Islet precursor cell (in vitro differentiated cells): ENCODE results near the gene RBM43.
"Not testable (repeated sequence)": the region's sequence is repeated elsewhere in the genome, so short reads cannot be mapped to it uniquely, and the experiment has no call there.

Experiments
- DNase-seq: peaks from one replicate; pipeline ENCODE4 v3.0.0-alpha.2; 2018

Gene RBM43

GRCh38 chr2:151267537-151267936, 5.9 kb upstream of the RBM43 start:
- no peak for DNase-seq

DNA sequence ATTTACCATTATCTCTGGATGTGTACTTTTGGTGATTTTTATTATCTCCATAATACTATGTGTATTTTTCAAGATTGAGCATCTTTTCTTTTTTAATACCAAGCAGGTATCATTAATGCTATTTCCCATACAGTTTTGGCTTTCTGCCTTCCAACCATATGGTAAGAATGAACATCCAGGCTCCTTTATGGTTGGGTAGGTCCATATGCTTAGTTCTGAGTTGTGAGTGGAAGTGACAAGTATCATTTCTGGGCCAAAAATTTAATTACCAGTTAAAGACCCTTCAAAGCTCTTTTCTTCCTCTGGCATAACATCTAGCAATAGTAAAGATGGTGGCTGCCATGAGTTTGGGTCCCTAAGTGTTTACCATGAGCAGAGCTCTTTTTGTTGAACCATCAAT, 4.3 kb upstream of the RBM43 start:
- no peak for DNase-seq

- DNase-seq, result no peak
Observed at GRCh38 chr2:151264157-151264825, 2.6 kb upstream of the RBM43 start.

- no peak for DNase-seq
Observed at GRCh38 chr2:151262629-151263028, 966 bp upstream of the RBM43 start.

DNA sequence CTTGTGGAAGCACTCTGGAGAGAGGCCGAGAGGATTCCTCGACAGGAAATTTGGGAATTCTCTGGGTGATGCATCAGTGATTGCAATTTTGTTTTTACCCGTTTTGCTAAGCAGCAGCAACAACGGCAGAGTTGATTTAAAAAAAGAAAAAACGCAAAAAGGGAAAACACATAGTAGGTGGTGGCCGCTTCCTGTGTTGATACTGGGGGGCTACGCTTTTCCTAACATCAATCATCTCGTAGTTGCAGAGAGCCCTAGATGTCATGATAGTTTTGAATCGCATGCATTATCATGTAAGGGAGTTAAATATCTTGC, 271 bp upstream of the RBM43 start:
- DNase-seq, result no peak

DNA sequence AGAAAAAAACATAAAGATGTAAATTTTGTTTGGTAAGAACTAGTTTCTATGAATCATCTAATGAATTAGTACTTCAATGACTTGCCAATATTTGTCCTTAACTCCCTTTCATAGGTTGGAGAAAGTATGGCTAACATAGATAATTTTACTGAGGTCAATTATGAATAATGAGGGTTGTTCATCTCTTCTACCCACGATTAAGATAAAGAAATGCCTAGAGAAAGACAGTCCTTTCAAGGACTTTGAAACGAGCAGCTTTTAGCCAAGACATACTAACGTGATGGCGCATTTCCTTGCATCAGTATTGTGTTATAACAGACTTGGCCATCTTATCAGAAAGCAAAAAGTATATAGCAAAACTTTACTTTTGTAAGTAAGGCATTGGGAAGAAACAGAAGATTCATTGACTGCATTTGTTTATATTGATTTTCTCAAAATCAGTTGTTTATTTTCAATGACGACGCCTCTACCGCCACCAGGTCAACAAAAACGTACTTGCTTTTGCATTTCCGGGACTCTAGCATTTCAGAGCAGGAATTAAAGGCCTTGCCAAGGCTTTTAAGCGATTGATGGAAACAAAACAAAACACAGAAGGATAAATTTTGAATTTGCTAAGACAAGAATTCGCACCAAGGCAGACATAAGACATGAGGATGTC, 961 bp downstream of the RBM43 start:
- DNase-seq, result no peak

DNA sequence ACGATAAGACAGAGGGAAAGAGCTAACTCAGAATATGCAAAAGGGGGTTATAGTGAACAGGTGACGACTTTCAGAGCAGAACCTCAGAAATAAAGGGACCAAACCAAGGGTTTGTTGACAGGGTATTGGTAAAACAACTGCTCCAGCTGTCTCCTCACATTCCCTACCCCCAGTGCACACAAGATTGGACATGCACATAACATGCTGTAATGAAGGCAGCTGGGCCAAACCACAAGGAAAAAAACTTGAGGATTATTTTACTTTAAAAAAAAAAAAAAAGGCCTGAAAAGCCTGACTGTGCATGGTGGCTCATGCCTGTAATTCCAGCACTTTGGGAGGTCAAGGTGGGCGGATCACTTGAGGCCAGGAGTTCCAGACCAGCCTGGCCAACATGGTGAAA, 3.5 kb downstream of the RBM43 start:
- DNase-seq, result no peak

GRCh38 chr2:151252646-151253045, 9.0 kb downstream of the RBM43 start:
- no peak for DNase-seq

DNA sequence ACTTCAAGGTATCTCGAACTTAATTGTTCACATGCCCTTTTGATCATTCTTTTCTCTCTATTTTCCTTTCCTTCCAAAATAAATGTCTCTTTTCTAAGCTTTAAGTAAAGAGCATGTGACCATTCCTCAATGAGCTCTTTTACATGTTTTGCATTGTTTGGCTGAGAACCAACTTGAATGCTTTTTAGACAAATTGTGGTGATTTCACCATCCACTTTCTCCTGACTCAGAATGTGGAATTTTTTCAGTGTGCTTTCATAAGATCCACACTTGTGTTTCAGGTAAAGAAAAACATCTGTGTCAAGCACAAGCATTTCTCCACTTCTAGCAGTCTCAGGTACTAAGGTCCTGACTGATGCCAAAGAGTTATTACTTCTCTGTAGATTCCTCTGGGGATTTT, 10.7 kb downstream of the RBM43 start:
- no peak for DNase-seq

DNA sequence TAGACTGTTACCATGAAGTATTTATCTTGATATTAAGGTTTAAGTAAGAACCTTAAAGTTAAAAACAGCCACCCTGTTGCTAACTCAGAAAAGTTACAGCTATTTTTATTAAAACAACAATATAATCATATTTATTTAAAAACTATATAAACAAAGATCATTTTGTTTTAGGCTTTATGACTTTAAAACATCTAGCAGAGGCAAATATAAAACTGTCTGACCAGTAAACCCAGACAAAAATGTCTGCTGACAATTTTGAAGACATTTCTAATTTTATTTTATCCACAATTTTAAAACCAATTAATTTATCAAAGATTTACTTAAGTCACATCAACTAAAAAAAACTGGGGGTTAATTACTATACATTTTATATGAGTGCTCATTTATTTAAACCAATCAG, 14.2 kb downstream of the RBM43 start:
- no peak for DNase-seq

GRCh38 chr2:151246152-151246551, 15.5 kb downstream of the RBM43 start:
- no peak for DNase-seq

DNA sequence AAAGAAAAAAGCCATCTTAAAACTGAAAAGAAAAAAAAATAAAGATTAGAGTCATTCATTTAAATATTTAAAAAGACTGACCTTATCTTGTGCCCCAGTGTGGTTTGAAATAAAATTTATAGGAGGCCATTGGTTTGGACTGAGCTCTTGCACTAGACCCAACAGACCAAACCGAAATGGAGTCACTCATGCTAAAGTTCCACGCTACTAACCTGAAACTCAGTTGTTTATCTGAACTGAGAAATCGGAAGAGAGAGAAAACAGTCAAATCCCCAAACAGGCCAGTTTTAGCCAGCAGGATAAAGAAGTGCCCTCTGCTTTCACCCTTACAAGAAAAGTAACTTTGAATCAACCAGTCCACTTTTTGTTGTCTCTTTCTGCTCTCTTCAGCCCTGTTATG, 18.2 kb downstream of the RBM43 start:
- DNase-seq, result no peak

DNA sequence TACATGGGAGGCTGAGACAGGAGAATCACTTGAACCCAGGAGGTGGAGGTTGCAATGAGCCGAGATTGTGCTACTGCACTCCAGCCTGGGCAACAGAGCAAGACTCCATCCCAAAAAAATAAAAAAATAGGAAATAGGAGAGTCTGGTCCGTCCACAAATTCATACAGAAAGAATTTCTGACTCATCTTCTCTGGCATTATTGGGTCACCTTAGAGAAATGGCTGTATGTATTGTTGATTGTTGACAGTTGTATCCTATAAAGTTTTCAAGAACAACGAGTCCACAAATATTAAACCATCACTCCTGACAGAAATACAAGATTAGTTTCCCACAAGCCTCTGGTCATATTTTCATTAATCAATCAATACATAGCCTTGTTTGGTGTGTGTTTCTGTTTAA, 20.4 kb downstream of the RBM43 start:
- no peak for DNase-seq

DNA sequence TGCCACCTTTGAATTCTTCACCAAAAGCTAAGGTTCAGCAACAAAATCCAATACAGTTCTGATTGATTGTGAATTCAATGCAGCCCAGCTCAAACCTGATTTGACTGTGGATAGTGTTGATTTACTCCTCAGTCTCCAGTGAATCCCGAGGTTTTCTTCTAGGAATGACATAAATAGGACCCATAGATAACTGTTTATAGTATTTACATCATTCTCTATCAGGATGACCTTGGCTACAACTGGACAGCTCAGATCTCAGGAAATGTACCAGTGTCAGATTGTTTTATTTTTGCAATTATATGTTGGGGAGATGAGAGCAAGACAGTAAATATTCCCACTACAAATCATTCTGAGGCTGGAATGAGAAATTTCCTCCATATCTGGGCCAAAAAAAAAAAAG, 21.2 kb downstream of the RBM43 start:
- no peak for DNase-seq

DNA sequence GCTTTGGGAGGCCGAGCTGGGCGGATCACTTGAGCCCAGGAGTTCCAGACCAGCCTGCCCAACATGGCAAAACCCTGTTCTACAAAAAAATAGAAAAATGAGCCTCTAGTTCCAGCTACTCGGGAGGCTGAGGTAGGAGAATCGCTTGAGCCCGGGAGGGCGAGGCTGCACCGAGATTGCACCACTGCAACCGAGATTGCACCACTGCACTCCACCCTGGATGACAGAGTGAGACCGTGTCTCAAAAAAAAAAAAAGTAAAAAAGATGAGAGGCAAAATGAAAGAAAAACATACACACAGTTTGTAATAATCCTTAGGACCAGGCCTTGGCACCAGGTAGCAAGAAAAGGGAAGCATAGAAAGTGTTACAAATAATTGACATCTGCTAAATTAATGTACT, 22.0 kb downstream of the RBM43 start:
- no peak for DNase-seq

DNA sequence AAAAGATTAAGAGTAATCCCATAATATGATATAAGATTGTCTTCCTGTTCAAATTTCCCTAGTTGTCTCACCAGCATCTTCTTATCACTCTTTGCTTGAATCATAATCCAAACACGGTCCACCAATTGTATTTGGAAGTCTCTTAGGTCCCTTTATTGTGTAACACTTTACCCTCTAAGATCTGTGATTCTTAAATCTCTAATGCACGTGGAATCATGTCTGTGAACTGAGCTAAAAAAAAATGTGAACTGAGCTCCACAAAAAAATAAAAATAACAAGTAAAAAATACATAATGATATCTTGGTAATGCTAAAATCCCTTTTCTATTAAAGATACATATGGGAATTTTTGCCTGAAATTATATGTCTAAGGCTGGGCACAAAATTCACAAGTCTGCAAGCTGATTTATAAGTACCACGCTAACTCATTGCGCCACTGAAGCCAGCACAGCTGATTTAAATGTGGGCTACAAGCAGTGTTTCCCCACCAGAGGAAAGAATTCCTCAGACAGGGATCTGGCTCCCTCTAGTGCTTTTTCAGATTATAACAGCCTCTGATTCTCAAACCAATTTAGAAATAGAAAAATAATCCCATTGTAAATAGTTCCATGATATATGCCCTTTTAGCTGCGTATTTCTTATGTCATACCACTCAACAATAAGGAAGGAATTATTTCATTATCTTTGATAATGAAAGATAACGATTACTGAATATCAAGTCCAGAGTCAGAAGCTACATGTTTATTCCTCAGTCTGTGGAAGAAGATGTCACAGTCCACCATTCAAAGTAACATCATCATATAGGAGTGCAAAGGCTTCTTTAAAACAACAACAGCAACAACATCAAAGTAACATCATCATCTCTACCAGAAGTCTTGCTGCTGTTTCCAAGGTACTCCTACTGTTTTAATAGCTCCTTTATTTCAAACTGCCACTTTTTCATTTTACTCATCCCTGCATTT, 22.9 kb downstream of the RBM43 start:
- peak; percentile 61 for DNase-seq

DNA sequence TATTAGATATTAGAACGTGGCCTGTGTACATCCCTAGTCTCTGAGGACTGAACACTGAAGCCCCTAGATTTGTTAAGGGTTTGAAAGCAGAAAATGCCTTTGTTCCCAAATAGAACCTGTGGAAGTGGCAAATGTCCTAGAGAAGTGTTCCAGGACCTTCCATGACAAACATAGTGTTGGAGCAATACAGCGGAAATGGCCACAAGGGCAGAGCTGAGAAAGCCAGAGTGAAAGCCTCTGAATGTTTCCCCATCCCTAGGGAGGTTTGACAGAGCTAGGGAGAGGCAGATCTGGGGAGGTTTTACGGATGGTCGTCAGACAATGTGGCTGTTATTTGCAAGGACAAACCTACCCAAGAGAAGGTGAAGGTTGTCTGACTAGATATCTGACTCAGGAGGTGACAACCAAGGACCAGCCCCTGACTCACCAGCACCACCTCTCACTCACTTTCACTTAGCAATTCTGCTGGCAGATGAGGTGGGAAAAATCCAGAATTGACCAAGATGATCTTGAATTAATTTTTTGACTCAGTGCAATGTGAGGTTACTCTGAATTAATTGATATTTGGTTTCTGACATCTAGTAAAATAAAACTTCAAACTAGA, 24.1 kb downstream of the RBM43 start:
- DNase-seq, result peak; percentile 62

DNA sequence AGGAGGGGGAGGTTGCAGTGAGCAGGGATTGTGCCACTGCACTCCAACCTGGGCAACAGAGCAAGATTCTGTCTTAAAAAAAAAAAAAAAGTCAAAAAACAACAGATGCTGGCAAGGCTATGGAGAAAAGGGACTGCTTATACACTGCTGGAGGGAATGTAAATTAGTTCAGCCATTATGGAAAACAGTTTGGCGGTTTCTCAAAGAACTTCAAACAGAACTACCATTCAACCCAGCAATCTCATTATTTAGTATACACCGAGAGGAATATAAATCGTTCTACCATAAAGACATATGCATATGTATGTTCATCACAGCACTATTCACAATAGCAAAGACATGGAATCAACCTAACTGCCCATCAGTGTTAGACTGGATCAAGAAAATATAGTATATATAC, 27.9 kb downstream of the RBM43 start:
- not testable (repeated sequence) for DNase-seq

DNA sequence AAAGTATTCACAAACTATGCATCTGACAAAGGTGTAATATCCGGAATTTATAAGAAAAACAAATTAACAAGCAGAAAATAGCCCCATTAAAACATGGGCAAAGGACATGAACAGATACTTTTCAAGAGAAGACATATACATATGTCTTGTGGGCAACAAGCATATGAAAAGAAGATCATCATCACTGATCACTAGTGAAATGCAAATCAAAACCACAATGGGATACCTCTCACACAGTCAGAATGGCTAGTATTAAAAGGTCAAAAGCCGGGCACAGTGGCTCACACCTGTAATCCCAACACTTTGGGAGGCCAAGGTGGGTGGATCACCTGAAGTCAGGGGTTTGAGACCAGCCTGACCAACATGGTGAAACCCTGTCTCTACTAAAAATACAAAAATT, 28.4 kb downstream of the RBM43 start:
- DNase-seq, result not testable (repeated sequence)

DNA sequence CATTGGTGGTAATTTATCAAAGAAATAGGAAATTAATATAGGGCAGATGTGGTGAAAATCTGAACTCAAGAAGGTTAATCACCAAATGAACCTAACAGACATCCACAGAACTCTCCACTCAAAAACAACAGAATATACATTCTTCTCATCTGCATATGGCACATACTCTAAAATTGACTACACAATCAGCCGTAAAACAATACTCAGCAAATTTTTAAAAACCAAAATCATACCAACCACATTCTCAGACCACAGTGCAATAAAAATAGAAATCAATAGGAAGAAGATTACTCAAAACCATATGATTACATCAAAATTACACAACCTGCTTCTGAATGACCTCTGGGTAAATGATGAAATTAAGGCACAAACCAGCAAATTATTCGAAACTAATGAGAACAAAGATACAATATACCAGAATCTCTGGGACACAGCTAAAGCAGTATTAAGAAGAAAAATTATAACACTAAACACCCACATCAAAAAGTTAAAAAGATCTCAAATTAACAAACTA, 31.0 kb downstream of the RBM43 start:
- no peak for DNase-seq

DNA sequence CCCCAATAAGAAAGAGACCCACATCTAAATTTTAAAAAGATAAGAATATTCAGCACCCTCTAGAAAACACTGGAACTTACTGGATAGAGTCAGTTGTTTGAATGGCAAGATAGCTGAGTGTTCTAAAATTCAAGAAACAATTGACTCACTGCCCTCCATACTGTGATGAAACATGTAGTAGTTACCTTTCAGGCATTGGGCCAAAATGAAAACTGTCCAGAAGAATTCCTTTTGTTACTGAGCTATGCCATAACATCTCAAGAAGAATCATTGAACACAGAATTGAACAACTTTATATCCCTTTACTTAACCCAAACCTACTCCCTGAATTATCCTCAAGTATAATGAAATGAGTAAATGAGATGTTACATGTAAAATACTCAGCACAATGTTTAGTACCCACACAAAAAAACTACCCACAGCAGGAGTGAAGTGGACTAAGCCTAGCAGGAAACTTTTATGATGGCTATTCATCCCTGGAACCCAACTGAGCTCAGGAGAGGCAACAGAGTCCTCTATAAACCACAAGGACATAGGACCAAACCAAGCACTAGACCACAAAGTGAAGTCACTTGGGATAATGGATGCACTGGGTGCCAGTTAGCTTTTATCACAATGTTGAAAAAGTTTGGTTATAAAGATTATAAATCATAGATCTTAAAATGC, 32.7 kb downstream of the RBM43 start:
- no peak for DNase-seq

DNA sequence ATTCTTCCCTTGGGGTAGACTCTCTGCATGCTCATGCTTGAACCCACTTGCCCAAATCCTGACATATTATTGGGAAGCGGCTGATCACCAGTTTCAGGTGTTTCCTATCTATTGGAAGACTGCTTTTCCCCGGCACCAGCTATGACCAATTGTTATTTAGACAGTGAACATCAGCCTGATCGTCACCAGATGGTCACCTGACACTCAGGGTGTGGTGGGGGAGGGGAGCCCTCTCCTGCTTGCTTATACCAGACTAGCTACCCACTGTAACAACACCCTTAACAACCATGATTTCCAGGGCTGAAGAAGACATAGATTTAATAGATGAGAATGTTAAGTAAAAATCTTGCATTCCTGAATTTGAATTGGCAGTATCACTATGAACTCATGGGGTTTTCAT, 44.3 kb downstream of the RBM43 start:
- DNase-seq, result no peak

- DNase-seq, result no peak
Observed at GRCh38 chr2:151207100-151207499, 54.6 kb downstream of the RBM43 start.
